22Rv1 (cell line): ENCODE measurements around the gene FRAS1.

Source experiments
- ZFX ChIP-seq: fragments of 450-650 bp; IDR thresholded peaks from 2 replicates; pipeline ENCODE4 v1.6.1; 2017; ENCODE audit warnings: antibody characterized with exemption, borderline replicate concordance
- TF ChIP-seq, protein P1 (sequence below): fragments of 450-650 bp; IDR thresholded peaks from 2 replicates; pipeline ENCODE4 v1.5.1; 2017; ENCODE audit warnings: mild to moderate bottlenecking

DNA sequence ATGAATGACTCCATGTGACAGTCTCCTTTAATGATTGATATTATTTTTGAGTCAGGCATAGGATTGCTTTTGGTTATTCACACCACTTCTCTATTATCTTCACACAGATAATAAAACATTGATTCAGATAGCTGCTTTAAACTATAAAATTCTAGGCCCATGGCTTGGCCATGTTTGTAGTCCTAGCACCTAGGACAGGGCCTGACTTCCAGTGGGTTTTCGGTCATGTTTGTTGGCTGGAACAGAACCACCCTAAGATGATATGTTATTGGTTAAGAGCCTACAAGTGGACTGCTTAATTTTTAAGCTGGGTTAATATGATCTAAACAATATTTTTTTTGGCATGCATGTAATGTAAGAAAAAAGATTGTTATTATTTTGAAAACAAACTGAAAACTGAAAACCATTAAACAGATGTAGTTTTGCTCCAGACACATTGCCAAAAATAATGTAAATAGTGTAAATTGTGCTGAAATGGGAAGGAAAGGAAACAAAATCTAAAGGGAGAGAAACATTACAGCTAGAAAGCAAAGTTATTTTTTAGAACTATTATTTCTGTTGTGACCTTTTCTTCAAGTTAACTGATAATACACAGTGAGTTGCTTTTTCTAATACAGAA is 98.0 kb downstream of the FRAS1 start:
- no peak for TF ChIP-seq ZFX
- TF ChIP-seq, protein P1, sequence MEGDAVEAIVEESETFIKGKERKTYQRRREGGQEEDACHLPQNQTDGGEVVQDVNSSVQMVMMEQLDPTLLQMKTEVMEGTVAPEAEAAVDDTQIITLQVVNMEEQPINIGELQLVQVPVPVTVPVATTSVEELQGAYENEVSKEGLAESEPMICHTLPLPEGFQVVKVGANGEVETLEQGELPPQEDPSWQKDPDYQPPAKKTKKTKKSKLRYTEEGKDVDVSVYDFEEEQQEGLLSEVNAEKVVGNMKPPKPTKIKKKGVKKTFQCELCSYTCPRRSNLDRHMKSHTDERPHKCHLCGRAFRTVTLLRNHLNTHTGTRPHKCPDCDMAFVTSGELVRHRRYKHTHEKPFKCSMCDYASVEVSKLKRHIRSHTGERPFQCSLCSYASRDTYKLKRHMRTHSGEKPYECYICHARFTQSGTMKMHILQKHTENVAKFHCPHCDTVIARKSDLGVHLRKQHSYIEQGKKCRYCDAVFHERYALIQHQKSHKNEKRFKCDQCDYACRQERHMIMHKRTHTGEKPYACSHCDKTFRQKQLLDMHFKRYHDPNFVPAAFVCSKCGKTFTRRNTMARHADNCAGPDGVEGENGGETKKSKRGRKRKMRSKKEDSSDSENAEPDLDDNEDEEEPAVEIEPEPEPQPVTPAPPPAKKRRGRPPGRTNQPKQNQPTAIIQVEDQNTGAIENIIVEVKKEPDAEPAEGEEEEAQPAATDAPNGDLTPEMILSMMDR = no peak
